Stimulated activated CD8-positive, alpha-beta memory T cell treated with anti-CD3 and anti-CD28 coated beads, Interleukin-7, amount 100 ng/mL, for 24 hours (primary cell): Measurements from ENCODE around the gene NUP54.

ENCODE experiments used
- DNase-seq: peaks from one replicate; pipeline ENCODE4 v3.0.0-alpha.2; 2020; ENCODE audit warnings: low read depth

Gene NUP54

DNA sequence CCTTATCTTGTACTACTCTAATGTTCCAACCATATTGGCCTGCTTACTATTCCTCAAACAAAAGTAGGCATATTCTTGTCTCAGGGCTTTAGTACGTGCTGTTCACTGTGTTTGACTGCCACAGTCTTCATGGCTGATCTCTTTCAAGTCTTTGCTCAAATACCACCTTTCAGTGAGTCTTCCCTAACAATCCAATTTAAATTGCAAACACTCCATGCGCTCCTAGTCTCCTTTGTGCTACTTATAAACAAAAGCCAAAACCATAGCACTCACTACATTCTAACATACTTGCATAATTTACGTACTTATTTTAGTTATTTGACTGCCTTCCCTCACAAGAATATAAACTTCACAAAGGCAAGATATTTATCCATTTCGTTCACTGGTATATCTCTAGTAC lies 75.4 kb downstream of the NUP54 start:
- DNase-seq, result no peak

DNA sequence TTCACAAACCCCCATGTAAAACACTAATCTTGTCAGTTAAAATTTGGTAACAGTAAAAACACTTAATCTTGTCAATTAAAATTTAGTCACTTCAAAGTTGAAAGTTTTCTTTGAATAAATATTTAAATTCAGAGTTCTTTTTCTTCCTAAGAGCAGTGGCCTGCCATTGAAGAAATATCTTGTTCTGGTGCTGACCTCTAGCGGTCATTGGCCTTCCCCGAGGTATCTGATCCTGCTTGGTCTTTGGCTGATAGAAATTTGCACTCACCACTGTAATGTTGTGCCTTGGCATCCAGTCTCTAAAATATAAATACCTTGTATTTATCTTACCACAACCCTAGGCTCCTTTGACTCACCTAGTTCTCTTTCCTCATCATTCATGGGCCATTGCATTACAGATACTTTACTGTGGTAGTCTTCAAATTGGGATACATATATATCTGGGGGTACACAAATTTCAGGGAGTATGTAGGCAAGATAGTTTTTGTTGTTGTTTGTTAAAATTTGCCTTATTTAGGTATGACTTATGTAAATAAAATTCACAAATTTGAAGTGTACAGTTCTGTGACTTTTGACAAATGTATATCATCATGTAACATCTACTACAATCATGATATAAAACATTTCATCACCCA lies 80.4 kb downstream of the NUP54 start:
- peak; percentile 43 for DNase-seq

DNA sequence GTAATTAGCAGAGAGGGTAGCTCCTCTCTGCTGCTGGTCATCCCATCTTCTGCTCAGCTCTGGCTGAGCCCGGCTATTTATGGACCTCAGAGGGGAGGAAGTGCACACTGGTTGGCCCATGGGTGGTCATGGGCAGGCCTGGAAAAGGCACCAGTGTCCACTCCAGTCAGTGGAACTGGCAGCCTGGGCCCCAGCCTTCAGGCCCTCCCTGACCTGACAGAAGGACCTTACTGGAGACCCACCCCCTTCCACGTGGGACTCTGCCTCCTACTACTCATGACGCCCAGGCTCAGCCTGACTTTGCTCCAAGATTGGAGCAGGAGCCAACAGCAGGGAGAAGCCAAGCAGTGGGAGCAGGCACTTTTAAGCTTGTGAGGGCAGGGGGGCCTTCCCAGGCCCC lies 81.7 kb downstream of the NUP54 start:
- DNase-seq, result no peak
